Vagina (tissue), 2 donors: ENCODE data around the gene PRIM1. TPM values are rescaled to one million over a fixed set of nuclear protein-coding genes. Genes with fewer than 3 reads are reported as not detected.

Experiments used
- DNase-seq, 2 donors: peaks; one replicate each; pipeline ENCODE4 v3.0.0-alpha.2; 2017; ENCODE audit errors: extremely low spot score in 2 of 2
- H3K27ac ChIP-seq: fragments of 200-600 bp; sonication (generic); one replicate; pipeline ENCODE4 v1.5.1; 2019
- H3K27me3 ChIP-seq: fragments of 200-600 bp; sonication (generic); one replicate; pipeline ENCODE4 v1.5.1; 2019
- H3K36me3 ChIP-seq, 2 donors: fragments of 200-600 bp; sonication (generic); one replicate each; pipeline ENCODE4 v1.5.1; 2017 to 2019
- H3K4me1 ChIP-seq: fragments of 200-600 bp; sonication (generic); one replicate; pipeline ENCODE4 v1.5.1; 2019
- H3K4me3 ChIP-seq, 2 donors: fragments of 200-600 bp; sonication (generic); 1 replicate in 1 of 2; 2 replicates in 1 of 2; pipeline ENCODE4 v1.5.1; 2016 to 2019
- H3K9me3 ChIP-seq: fragments of 200-600 bp; sonication (generic); one replicate; pipeline ENCODE4 v1.5.1; 2019
- POLR2A ChIP-seq, 2 donors: fragments of 450-650 bp; IDR thresholded peaks; one replicate each; pipeline ENCODE4 v1.6.1; 2017; ENCODE audit warnings: antibody characterized with exemption in 2 of 2, mild to moderate bottlenecking in 2 of 2, moderate library complexity in 2 of 2
- POLR2AphosphoS5 ChIP-seq, 2 donors: sonication (generic); formaldehyde crosslinking; IDR thresholded peaks; one replicate each; pipeline ENCODE4 v1.9.0; 2017; ENCODE audit warnings: antibody characterized with exemption in 2 of 2, mild to moderate bottlenecking in 2 of 2, low read depth in 1 of 2; ENCODE audit not compliant: insufficient read depth in 1 of 2
- intact Hi-C: fragments of 100-400 bp; cut with DNase I; formaldehyde crosslinking; loops from one replicate; pipeline ENCODE4 v1.15.1; 2023
- total RNA-seq: library from RNA; depleted of rRNA; stranded (reverse); fragments of >200 nt; gene quantifications from one replicate; pipeline ENCODE4 v1.2.3, GENCODE V29; 2016
- TF ChIP-seq, protein P1 (sequence below), 3 experiments: fragments of 450-650 bp in 2 of 3; fragments of 200-600 bp in 1 of 3; sonication (generic) in 1 of 3; IDR thresholded peaks; one replicate each; pipeline ENCODE4 v1.5.1; 2017 to 2019; ENCODE audit warnings: antibody characterized with exemption in 3 of 3, mild to moderate bottlenecking in 2 of 3, moderate library complexity in 2 of 3

The PRIM1 gene
- total RNA-seq, 1 donor from 2014 or later, result 12.8 TPM

DNA sequence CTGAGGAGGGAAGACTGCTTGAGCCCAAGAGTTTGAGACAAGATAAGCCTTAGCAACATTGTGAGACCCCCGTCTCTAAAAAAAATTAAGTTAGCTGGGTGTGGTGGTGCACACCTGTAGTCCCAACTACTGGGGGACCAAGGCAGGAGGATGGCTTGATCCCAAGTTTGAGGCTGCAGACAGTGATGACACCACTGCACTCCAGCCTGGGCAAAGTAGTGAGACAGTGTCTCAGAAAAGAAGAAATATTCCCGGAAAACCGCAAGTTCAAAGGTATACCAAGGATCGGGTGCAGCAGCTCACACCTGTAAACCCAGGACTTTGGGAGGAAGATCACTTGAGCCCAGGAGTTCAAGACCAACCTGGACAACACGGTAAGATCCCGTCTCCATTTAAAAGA lies 69.8 kb downstream of the PRIM1 start:
- Histone ChIP-seq H3K27ac (no peak overlapping the region), H3K4me3 (no peak overlapping the region), H3K27me3 (no peaks in the 10 kb centered on the region), H3K36me3 (peaks cover 0 to 11% of the 10 kb centered on the region in 2 donors), H3K4me1 (peaks cover 84% of the 10 kb centered on the region), H3K9me3 (no peaks in the 10 kb centered on the region)
- intact Hi-C loops, result no loop called here
- DNase-seq, result no peak
- TF ChIP-seq, protein P1, sequence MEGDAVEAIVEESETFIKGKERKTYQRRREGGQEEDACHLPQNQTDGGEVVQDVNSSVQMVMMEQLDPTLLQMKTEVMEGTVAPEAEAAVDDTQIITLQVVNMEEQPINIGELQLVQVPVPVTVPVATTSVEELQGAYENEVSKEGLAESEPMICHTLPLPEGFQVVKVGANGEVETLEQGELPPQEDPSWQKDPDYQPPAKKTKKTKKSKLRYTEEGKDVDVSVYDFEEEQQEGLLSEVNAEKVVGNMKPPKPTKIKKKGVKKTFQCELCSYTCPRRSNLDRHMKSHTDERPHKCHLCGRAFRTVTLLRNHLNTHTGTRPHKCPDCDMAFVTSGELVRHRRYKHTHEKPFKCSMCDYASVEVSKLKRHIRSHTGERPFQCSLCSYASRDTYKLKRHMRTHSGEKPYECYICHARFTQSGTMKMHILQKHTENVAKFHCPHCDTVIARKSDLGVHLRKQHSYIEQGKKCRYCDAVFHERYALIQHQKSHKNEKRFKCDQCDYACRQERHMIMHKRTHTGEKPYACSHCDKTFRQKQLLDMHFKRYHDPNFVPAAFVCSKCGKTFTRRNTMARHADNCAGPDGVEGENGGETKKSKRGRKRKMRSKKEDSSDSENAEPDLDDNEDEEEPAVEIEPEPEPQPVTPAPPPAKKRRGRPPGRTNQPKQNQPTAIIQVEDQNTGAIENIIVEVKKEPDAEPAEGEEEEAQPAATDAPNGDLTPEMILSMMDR (IDR thresholded peaks at IDR 0.05), result no peak
- TF ChIP-seq POLR2AphosphoS5 (IDR thresholded peaks at IDR 0.05; ENCODE audit: insufficient read depth in 1 of 2, low read depth in 1 of 2) (no peak), POLR2A (IDR thresholded peaks at IDR 0.05) (no peak)

Other genes starting within 250 kb of the PRIM1 start
- 20.6 TPM for gene RBMS2, start 230.5 kb downstream of the PRIM1 start, total RNA-seq
- gene BAZ2A, start 122.0 kb downstream of the PRIM1 start, total RNA-seq, result 92.8 TPM
- gene ATP5F1B, start 106.3 kb downstream of the PRIM1 start, total RNA-seq, result 405 TPM
- gene PTGES3, start 64.0 kb downstream of the PRIM1 start, total RNA-seq, result 81.0 TPM
- gene NACA, start 27.0 kb downstream of the PRIM1 start, total RNA-seq, result 1,274 TPM
- 32.4 TPM for gene HSD17B6, start 11.0 kb upstream of the PRIM1 start, total RNA-seq
- 11.0 TPM for gene SDR9C7, start 182.1 kb upstream of the PRIM1 start, total RNA-seq
- gene RDH16, start 205.3 kb upstream of the PRIM1 start, total RNA-seq, result 2.9 TPM